Neural cell (in vitro differentiated cells): ENCODE measurements around the gene SMARCC2.

ENCODE experiments used
- EP300 ChIP-seq: fragments of 450-650 bp; conservative IDR thresholded peaks from 2 replicates; pipeline ENCODE4 v1.6.1; 2014; ENCODE audit warnings: antibody characterized with exemption, mild to moderate bottlenecking, moderate library complexity; ENCODE audit not compliant: poor library complexity, severe bottlenecking
- RAD21 ChIP-seq: fragments of 450-650 bp; conservative IDR thresholded peaks from 2 replicates; pipeline ENCODE4 v1.6.1; 2014; ENCODE audit warnings: antibody characterized with exemption, mild to moderate bottlenecking, moderate library complexity
- TF ChIP-seq, protein P1 (sequence below): fragments of 450-650 bp; IDR thresholded peaks from 2 replicates; pipeline ENCODE4 v1.5.1; 2014; ENCODE audit warnings: antibody characterized with exemption, mild to moderate bottlenecking, moderate library complexity; ENCODE audit not compliant: poor library complexity, severe bottlenecking

DNA sequence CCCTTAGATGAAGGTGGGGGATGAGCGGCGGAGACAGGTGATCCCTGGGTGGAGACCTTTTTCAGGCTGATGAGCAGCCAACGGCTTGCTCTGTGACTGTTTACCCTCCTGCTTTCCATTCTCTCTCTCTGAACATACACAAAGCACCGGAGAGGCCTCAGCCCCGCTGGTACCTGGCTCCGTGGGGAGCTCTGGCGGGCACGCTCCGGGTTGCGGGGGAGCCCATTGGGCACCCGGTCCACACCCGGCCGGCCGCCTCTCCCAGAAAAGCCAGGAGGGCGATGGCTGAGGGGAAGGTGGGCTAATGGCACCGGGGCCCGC, 545 bp downstream of the SMARCC2 start:
- TF ChIP-seq RAD21 (no peak), EP300 (no peak)
- TF ChIP-seq, protein P1, sequence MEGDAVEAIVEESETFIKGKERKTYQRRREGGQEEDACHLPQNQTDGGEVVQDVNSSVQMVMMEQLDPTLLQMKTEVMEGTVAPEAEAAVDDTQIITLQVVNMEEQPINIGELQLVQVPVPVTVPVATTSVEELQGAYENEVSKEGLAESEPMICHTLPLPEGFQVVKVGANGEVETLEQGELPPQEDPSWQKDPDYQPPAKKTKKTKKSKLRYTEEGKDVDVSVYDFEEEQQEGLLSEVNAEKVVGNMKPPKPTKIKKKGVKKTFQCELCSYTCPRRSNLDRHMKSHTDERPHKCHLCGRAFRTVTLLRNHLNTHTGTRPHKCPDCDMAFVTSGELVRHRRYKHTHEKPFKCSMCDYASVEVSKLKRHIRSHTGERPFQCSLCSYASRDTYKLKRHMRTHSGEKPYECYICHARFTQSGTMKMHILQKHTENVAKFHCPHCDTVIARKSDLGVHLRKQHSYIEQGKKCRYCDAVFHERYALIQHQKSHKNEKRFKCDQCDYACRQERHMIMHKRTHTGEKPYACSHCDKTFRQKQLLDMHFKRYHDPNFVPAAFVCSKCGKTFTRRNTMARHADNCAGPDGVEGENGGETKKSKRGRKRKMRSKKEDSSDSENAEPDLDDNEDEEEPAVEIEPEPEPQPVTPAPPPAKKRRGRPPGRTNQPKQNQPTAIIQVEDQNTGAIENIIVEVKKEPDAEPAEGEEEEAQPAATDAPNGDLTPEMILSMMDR: no peak
